GM21381 (cell line): Measurements from ENCODE around the gene BIRC7.
"Not testable (repeated sequence)": the region's sequence is repeated elsewhere in the genome, so short reads cannot be mapped to it uniquely, and the experiment has no call there.

Source experiments
- ATAC-seq: cut with Tn5 transposase; IDR thresholded peaks from one replicate; pipeline ENCODE4 v1.9.1; 2021; ENCODE audit warnings: mild to moderate bottlenecking, moderate library complexity; ENCODE audit not compliant: unreplicated experiment

Gene BIRC7

DNA sequence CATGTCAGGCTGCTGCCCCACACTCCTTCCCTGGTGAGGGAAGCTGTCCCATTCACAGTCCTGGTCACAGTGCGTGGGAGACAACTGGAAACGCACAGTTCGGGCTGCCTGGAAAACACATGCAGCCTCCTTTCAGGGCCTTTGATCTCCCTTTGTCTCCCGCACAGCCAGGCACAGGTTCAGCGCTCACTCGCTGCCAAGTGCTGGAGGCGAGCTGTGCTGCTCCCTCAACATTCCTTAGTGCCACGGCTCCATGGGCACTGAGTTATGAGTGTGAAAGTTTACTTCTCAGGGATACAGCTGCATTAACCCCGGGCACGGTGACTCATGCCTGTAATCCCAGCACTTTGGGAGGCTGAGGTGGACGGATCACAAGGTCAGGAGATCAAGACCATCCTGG is 28.8 kb upstream of the BIRC7 start:
- no peak for ATAC-seq

DNA sequence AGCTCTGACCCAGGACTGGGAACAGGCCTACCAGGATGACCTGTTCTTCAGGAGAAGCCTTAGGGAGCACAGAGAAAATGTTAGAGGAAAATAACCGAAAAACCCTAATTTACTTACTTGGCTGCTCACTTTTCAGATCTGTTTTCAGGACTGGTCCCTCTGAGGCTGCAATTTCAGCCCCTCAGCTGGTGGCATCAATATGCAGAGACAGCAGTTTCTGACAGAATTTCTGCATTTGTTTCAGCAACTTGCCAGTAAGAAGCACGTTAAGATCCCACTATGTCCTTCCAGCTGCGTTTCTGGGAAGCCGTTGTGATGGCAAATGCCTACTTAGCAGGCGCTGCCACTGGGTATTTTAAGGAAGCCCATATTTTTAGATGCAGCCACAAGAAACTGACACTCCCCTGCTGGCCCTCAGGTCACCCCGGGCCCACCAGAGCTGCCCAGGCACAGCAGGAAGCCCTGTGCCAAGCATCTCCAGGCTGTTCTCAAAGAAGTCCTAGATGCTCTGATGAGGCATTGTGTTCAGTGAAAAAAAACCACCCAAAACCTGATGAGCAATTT is 27.3 kb upstream of the BIRC7 start:
- no peak for ATAC-seq

DNA sequence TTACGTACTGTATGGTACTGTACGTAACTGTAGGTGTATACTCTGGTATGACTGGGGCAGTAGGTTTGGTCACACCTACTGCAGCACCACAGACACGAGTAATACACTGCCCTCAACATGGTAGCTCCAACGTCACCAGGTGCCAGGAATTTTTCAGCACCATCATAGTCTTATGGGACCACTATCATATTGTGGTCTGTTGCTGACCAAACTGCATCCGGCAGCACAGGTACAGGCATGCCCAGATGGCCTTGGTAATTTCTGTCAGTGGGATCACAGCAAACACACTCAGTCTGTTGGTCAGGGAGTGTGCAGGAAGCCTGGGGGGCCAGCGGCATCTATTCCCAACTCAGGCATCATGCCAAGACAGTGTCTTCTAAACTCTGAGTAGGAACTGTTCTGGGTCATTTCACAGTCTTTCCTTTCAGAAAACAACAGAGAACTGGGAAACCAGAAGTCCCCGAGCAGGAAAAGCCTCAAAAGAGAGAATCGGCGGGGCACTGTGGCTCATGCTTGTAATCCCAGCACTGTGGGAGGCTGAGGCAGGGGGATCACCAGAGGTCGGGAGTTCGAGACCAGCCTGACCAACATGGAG is 25.6 kb upstream of the BIRC7 start:
- no peak for ATAC-seq

DNA sequence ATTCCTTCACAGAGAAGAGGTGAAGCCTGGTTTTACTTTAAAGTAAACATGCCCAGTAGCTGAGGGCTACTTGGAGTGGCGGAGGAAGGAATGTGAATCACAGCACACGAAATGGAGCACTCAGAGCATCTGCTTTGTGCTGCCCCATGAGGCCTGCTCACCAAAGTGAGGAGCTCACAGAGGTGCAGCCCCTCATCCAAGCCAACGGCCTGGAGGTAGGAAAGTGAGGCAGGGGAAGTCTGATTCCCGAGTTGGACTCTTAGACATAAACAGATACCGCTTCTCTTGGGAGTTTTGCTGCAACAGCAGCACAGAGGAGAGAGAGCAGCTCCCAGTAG is 23.3 kb upstream of the BIRC7 start:
- ATAC-seq = no peak

DNA sequence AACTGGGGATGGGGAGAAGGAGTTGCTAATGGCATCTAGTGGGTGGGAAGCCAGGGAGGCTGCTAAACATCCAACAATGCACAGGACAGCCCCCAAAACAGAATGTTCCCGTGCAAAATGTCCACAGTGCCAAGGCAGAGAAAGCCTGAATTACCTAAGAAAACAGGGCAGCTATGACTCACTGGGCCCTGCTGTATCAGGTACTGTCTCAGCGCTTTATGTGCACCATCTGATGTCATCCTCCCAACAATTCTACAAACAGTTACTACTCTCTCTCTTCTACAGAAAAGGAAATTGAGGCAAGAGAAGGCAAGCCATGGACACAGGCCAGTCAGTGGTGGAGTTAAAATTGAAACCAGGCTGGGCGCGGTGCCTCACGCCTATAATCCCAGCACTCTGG is 22.9 kb upstream of the BIRC7 start:
- ATAC-seq = no peak

DNA sequence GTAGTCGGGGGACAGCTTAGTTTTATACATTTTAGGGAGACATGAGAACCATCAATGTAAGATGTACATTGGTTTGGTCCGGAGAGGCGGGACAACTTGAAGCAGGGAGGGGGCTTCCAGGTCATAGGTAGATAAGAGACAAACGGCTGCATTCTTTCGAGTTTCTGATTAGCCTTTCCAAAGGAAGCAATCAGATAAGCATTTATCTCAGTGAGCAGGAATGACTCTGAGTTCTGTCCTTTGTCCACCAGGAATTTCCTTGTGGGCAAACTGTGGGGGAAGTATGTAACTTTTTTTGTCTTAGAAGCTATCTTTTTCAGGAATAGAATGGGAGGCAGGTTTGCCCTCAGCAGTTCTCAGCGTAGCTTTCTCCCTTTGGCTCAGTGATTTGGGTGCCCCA is 21.2 kb upstream of the BIRC7 start:
- no peak for ATAC-seq

DNA sequence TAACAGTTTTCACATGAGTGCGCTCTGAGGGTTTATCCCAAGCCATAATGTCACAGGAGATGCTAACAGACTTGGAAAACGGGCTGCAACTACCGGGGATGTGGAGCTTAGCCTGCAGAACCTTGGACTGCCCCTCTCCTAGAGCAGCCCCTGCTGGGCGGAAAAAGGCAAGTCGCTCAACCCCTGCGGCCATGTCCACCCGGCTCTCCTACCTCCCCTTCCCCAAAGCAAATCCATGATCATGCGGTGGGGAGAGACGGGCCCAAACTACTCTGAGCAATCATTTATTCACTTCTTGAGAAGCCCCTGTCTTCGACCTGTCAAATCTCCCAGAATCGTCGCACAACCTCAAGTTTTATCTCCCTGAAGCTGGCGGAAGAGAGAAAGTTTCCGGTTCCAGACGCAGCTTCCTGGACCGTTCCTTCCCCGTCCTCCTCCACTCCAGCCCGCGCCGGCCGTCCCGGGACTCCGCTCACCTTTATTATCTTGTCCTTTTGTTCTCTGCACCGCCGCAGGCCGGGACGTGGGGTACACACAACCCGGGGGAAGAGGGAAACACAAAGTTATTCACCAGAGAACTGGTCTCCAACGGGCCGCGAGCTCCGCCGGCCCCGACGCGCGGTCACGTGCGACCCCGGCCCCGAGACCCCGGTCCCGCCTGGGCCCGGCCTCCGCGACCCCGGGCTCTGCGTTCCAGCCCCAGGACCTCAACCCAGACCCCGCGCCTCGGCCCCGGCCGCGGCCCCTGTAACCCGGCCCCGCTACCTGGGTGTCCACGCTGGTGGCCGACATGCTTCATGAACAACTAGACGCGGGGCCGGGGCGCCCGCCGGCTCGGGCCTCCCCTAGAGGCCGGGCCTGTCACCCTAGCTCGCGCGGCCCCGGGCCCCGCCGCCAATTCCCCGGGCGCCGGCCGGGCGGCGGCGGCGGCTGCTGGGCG is 20.3 kb upstream of the BIRC7 start:
- no peak for ATAC-seq

DNA sequence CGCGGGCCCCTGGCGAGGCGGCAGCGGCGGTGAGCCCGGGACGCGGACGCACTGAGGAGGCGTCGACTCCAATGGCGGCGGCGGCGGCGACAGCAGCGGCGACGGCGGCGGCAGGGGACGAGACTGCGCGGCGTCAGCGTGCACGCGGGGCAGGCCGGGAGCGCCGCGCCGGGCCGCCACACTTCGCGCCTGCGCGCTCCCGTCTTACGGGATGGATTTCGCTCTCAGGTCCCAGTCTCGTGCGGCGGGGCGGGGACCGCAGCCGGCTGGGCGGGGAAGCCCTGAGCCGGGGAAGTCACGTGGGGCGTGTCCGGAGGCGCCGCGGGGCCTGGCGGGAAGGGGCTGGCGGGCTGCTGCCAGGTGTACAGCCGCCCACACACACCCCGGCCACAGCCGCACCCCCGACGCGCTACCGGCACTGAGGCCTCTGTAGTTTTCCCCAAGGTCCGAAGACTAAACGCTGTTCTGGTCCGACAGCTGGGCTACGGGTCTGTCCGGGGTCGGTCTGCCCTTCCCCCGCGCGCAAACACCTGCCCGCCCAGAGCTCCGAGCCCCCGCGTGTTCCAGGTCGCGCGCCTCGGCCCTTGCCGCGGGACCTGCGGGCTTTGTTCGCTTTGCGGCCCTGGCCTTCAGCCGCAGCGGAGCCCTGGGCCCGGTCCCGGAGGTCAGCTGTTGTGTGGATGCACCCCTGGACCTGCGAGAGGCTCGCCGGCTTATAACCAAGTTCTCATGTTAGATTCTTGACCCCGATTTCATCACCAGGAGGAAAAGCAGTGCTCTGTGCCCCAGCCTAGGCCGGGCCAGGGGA is 19.5 kb upstream of the BIRC7 start, which contains the start of gene YTHDF1:
TSS of gene YTHDF1 (minus strand) at position 91 of the 808 bp plus-strand sequence. CDS start 239 bp downstream, outside the sequence.
- peak; percentile 83 for ATAC-seq

DNA sequence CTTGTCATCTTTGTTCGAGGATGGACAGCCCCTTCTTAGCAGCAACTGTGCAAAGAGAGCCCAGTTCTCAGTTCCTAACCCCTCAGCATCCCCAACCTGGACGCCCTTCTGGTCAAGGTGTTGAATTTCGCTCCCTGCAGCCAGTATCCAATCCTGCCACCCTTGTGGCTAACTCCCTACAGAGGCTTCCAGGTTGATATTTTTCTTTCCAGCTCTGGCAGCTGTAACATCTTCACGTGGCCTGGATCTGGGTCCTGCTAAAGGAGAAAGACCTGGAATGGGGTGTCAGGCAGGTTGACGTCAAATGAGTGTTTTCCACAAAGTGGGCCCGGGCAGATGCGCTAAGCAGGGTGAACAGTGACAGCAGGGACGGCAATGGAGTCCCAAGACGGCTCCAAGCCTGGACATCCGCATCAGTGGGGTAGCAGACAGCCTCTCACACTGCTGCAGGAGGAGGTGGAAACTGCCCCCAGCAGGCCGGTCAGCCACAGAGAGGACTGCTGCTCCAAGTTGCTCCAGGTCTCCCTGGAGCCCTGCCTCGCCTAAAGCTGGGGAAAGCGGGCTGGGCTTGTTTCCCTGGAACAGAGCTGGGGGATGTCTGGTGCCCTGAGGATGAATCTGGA is 18.7 kb upstream of the BIRC7 start:
- no peak for ATAC-seq

DNA sequence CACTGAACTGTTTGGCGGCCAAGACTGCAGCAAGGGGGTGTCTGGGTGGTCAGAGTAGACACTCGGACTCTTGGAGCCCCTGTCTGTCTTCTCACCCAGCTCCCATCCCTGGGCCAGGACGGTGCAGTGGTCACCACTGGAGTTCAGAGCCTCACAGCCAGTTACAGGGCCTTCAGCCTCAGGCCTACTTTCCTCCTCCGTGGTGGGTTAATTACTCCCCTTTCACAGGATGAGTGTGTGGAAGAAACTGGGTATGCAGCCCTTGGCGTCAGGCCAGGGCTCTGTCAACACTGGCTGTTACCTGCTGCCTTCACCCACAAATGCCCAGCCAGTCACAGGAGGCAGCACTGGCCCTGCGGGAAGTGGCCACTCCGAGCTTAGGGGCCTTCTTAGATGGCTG is 18.0 kb upstream of the BIRC7 start:
- ATAC-seq = no peak

DNA sequence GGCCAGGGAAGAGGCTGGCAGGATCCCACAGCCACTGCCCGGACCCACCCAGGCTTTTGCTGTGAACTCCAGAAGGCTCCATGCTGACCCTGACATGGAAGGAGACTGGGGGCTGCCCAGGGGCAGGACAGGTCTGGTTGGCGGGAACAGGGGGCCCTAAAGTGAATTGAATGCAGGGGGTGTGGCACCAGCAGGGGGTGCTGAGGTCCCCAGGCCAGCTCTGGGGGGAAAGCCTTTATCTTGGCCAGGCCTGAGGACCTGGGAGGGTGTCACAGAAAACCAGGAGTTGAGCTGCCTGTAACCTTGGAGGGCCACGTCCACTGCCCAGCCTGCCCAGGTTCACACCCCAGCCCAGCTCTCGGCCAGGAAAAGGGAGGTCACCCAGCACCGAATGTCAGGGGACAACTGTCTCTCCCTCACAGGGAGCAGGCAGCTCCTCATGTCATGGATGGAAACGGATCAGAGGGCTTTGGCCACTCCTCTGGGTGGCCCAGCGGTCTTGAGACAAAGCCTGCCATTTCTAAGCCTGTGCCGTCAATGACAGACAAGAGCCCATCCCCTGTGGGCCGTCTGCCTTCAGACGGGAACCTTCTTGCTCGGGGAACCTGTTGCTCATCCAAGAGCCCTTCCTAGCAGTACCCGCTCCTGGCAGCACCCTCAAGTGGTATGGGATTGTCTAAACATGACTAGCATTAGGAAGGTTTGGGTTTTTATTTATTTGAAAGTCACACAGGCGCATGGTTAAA is 16.8 kb upstream of the BIRC7 start:
- no peak for ATAC-seq

DNA sequence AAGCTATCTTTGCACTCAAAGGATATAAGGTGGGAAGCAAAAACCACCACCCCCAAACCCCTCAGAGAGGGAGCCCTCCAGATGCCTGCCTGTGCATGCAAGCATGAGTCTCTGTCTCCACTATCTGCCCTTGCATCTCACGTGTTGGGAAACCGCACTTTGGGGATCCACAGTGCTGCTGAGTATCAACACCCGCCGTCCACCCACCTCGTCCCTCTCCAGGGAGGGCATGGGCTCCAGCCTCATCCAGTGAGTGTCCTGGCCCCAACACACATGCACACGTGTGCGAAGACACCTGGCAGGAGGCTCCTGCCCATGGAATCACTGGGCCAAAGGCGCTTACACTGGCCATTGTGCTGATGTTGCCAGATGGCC is 16.3 kb upstream of the BIRC7 start:
- no peak for ATAC-seq

DNA sequence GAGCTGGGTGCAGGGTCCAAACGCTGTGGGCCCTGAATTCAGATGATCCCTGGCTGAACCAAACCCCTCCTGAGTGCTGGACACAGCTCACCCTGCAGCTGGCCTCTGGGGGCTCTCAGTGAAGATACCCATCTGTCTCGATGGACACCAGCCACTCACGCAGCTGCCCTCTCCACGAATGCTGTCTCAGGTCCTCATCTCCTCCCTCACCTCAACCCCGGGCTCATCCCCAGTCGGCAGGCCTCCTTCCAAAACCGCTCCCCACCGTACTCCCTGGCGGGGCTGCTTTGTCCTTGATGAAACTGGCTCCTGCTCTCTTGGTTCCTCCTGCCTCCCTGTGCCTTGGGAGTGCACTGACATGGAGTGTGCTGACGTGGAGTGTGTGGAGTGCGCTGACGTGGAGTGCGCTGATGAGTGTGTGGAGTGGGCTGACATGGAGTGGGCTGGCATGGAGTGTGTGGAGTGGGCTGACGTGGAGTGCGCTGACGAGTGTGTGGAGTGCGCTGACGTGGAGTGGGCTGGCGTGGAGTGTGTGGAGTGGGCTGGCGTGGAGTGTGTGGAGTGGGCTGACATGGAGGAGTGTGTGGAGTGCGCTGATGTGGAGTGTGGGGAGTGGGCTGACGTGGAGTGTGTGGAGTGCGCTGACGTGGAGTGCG is 15.7 kb upstream of the BIRC7 start:
- no peak for ATAC-seq

DNA sequence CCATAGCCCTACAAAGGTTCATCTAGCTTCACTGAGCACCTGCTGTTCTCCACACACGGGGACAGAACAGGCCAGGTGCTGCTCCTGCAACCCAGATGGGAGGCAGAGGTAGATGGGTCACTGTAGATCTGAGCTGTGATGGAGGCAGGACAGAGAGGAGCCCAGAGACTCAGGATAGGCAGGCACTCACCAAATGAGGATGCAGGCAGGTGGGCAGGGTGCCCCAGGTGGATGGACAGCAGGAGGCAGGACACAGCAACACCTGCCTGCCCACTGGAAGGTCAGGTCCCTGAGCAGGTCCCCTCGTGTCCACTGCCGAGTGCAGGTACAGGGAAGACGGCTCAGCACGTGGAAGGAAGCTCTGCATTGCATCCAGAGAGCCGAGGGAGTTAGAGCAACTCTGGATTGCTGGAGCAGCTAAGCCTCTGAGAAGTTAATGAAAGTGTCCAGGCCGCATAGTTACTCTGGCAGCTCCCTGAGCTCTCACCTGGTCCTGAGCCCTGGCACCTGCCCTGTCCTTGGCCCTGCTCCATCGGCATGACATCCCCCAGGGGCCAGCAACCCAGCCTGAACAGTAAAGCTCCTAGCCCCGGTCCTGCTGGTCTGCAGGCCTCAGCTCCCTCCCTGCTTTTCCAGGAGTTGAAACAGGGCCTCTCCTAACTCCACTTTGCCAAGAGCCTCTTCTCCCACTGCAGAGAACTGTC is 14.9 kb upstream of the BIRC7 start:
- no peak for ATAC-seq

DNA sequence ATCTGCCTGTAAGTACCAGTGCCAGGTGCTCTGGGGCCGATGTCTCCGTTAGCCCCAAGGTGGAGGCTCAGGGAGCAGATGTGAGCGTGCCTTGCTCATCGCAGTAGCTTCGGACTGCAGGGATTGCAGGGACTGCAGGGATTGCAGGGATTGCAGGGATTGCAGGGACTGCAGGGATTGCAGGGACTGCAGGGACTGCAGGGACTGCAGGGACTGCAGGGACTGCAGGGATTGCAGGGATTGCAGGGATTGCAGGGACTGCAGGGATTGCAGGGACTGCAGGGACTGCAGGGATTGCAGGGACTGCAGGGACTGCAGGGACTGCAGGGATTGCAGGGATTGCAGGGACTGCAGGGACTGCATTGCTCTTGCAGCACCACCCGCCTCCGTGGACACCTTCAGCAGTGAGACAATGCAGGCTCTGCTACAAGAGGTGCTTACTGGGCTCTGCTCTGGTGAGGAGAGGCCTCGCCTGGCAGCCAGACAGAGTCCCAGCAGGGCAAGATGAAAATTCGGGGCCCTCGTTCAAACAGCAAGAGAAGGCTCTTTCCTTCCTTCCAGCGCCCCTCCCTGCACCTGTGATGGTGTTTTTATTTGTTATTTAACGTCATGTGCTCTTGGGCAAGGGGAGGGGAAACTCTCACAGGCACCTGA is 14.2 kb upstream of the BIRC7 start:
- ATAC-seq = not testable (repeated sequence)

DNA sequence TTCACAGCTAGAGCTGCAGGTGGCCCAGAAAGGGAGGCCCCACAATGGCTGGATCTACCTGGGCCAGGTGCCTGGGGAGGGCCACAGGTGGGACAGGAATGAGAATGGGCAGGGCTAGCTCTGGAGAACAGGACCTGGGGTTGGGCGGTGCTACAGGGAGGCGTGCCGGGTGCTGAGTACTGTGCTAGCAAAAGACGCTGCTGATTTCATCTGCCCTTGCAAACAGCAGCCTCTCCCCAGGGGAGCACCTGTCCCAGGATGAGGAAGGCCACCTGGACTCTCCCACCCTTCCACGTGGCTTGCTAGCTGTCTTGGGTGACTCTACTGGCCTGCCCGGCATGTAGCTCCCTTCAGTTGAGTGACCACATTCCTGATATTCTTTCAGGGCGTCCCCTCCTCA is 13.2 kb upstream of the BIRC7 start:
- ATAC-seq = no peak

DNA sequence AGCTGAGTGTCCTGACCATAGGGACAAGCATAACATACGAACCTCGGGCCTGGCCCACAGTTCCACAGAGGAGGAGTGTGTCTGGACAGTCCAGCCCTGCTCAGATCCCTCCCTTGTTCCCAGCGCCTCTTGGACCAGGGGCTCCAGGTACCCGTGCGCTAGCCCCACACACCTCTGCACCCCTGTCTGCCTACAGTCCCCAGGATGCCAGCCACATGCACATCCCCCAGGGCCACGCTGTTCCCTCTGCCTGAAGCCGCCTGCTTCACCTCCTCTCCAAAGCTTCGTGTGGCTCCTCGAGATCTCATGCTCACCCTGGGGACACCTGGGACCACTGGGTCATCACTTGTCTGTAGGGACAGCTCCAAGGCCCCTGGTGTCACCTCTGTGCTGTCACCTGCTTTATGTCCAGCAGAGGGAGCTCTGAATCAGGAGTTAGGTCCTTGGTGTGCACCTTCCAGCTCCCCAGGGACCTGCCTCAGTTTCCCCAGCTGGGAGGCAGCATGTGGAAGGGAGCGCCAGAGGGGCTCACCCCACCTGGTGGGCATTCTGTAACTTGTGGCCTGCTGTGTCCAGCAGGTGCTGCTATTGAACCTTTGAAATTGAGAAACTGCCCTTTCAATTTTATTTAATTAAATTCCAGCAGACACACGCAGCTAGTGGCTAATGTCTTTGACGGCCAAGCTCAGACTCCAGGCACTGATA is 12.4 kb upstream of the BIRC7 start:
- ATAC-seq = no peak

DNA sequence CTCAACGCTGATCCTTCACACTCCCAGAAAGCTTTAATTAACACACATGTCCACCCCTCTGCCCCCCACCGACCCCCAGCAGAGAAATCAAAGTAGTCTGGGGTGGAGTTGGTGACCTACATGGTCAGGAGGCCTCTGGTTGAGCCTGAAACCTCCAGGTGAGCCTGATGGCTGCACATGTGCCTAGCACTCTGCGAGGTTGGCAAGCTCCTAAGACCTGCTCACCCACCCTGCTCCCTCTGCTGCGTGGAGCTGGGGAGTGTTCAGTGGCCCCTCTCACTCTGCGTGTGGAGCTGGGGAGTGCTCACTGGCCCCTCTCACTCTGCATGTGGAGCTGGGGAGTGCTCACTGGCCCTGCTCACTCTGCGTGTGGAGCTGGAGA is 11.9 kb upstream of the BIRC7 start:
- ATAC-seq = no peak
